Activated CD4-positive, alpha-beta T cell treated with anti-CD3 and anti-CD28 coated beads for 48 hours (primary cell): ENCODE data around the gene ADGRL3.
"Not testable (repeated sequence)": the region's sequence is repeated elsewhere in the genome, so short reads cannot be mapped to it uniquely, and the experiment has no call there.

Source experiments
- DNase-seq: peaks from one replicate; pipeline ENCODE4 v3.0.0-alpha.2; 2020

ADGRL3 gene

GRCh38 chr4:61571761-61572559 is 371.8 kb downstream of the ADGRL3 start:
- DNase-seq = no peak

DNA sequence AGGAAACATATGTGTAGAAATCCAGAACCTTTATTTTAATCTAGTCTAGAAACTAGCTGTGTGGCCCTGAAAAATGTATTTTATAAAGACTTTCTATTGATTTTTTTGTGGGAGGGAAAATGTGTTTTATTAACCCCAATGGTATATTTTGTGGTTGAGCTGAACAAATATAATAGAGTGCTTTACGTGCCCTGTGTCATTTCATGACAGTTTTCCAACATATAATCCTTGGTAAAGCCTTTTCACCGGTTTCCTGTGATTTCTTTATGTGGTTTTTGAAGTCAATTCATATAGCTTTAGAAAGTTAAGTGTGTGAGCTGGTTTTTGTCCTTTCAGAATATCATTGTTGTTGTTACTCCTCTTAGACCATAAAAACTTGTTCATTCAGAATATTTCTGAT is 375.7 kb downstream of the ADGRL3 start:
- DNase-seq = no peak

DNA sequence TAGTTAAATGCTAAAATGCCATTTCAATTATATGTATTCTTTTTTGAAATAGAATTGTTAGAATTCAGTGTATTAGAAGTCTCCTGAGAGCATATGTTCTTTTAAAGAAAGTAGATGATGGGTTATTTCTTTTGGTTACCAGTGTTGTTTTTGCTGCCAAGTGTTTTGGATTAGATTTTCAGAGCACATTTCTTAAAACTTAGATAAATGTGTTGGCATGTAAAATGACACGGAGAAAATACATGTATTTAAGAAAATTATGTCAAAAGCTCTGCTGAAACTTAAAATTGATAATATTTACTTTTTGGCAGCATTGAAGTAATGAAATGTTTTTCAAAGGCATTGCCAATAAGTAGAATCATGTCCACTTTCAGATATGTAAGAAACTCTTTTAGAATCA is 379.7 kb downstream of the ADGRL3 start:
- DNase-seq = no peak

DNA sequence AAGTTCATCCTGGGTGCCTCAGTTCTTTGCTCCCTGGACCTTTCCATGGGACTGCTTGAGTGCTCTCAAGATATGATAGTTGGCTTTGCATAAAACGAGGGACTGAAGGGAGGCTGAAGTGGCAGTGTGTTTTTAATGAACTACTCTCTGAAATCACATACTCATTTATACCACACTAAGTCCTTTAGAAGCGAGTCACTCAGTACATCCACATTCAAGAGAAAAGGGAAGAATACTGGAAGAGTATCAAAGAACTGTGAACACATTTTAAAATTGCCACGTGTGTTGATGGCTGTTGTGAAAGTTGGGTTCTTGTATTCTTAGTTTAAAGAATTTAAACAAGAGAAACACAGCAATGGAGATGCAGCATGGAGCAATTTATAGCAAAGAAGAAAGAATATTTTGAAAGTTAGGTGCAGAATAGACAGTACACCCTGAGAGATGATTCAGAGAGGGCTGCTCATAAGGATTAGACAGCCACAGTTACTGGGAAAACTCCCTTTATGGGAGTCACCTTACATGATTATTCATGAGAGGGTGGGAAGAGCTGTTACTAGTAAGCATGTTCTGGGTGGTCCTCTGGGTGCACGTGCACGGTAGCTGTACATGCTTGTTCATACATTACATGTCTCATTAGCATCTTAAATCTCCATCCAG is 380.7 kb downstream of the ADGRL3 start:
- DNase-seq = no peak

- DNase-seq = no peak
Observed at GRCh38 chr4:61583696-61584095, 383.6 kb downstream of the ADGRL3 start.

DNA sequence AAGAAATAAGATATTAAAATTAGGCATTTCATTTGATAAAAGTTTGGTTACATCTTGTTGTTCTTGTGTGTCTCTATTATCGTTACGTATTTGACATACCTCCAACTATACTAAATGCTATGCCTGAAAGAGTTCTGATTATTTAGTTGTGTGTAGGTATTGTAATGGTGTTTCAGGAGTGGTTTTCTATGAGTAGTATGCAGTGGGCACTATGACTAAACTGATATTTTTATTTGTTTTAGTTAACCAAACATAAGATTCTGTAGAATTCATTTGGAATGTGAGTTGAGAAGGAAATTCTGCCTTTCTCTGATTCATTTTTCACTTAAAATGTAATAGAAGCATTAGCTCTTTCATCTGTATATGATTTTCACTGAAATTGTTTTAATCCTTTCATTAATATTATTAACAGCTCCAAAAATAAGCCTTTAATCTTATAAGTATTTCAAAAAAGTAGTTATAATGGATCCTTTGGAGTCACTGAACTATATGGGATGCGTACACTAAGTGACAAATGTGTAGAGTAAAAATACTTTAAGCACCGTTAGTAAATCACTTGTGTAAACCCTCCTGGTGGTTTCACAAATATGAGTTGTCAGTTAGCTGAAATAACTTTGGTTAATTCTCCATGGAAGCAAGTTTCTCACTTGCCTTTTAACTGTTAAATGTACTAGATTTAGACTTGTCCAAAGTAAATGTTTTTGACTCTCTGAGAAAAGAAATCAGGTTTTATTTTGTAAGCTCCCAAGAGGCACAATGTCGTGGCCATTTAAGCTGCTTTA is 388.7 kb downstream of the ADGRL3 start:
- DNase-seq = no peak

GRCh38 chr4:61590881-61591280 is 390.8 kb downstream of the ADGRL3 start:
- DNase-seq = no peak

DNA sequence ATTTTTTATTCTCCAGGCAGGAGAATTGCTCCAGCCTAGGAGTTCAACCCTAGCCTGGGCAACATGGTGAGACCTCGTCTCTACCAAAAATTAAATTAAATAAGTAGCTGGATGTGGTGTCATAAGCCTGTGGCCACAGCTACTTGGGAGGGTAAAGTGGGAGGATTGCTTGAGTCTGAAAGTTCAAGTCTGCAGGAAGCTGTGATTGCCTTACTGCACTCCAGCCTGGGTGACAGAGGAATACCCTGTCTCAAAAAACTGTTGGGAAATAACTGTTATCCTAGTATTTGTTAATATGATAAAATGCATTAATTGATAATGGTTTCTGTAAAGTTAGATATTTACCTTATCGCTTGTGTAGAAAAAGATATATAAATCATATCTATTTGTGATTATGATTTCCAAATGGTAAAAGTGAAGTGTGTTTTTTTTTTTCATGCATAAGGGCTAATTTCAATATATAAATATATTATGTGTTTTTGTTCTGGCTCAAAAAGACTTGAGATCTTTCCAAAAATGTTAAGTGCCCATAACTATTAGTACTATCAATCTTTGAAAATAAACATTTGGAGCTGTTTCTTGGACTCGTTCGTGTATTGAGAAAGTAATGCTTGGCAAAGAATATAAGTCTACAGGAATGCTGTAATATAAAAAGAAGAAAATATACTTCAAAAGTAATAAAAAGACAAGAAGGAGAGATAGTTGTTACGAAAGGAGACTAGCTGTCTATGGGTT is 396.6 kb downstream of the ADGRL3 start:
- DNase-seq = no peak

GRCh38 chr4:61603086-61603485 is 403.0 kb downstream of the ADGRL3 start:
- no peak for DNase-seq

DNA sequence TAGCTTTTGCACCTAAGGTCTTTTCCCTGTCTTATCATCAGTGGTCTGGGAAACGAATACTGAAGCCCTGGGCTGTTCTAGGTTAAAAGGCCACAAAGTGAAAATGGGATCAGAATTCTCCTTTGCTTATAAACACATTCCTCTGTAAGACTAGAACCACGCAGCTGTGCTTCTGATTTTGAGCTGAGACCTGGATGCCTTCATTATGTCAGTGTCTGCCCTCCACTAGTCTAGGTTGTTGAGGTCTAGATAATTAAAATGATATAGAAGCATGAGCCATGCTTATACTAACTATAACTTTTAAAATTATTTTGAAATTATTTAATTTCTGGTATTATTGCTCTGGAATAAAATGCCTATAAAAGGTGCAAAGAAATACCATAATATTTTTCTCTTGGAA is 403.9 kb downstream of the ADGRL3 start:
- DNase-seq = no peak

DNA sequence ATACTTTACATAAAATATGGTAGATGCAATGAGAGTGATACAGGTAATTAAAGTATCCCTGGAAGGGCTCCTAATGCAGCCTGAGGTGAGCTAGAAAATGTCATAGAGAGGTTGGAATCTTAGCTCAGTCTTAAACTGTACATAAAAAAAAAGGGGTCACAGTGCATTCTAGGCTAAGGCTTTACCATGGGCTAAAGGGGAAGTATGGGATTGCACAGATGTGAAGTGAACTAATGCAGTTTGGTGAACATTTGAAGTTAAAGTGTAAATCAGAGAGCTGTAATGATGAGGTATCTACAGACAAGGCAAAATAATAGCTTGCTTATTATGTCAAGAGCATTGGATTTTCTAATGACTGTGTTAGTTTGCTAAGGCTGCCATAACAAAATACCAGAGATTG is 405.9 kb downstream of the ADGRL3 start:
- no peak for DNase-seq

GRCh38 chr4:61614231-61614630 is 414.1 kb downstream of the ADGRL3 start:
- no peak for DNase-seq

DNA sequence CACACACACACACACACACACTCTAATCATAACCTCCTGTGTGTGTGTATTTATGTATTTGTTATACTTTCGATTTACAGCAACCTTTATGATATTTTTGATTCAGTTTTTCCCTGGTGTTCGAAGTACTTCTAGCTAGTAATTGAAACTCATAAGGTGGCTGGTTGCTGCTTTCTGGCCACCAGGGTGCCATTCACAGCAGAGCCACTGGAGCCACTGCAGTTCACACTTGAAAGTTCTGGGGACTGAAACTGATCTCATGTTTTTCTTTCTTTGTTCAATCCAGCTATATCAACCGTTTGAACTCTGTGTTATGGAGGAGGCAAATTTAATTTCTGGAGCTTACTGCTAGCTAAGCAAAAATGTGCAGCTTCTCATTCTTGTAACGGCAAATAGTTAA is 419.4 kb downstream of the ADGRL3 start:
- no peak for DNase-seq

DNA sequence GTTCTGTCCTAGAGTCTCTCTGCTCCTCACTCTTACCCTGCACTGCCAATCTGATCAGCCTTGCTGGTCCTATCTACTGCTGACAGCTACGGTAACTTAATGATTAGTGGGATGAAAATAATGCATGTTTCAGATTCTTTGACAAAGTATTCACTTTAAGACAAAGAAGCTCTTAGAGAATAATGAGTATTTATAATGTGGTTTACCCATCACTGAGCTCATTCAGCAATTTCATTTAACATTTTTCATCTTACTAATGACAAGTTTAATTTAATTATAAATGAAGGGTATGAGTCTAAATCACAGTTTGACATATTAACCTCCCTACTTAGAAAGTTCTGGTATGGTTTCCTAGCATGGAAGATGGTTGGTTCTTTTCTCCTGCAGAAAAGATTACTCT is 428.2 kb downstream of the ADGRL3 start:
- DNase-seq = no peak

GRCh38 chr4:61628727-61629126 is 428.6 kb downstream of the ADGRL3 start:
- DNase-seq = no peak

GRCh38 chr4:61630548-61630947 is 430.4 kb downstream of the ADGRL3 start:
- no peak for DNase-seq

DNA sequence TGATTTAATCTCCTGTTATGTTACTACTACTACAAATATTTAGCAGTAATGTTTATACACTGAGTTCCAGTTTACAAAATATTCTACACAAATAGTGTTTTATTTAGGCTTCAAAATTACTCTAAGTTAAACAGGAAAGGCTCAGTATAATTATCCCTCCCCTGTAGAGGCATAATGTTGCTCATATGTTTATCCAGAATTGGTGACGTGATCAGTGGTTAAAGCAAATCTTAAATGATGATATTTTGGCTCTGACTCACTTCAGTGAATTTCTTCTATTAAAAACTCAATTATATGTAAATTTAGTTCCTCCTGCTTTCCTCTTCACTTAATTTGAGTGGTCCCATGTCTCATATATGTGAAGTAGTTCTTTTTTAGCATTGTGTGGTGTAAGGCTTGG is 438.5 kb downstream of the ADGRL3 start:
- DNase-seq = no peak

DNA sequence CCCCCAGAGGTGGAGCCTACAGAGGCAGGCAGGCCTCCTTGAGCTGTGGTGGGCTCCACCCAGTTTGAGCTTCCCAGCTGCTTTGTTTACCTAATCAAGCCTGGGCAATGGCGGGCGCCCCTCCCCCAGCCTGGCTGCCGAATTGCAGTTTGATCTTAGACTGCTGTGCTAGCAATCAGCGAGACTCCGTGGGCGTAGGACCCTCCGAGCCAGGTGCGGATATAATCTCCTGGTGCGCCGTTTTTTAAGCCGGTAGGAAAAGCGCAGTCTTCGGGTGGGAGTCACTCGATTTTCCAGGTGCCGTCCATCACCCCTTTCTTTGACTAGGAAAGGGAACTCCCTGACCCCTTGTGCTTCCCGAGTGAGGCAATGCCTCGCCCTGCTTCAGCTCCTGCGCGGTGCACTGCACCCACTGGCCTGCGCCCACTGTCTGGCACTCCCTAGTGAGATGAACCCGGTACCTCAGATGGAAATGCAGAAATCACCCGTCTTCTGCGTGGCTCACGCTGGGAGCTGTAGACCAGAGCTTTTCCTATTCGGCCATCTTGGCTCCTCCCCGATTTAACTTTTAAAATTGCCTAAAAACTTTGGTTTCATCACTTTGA is 446.7 kb downstream of the ADGRL3 start:
- DNase-seq = not testable (repeated sequence)

- no peak for DNase-seq
Observed at GRCh38 chr4:61648264-61648663, 448.1 kb downstream of the ADGRL3 start.

GRCh38 chr4:61657016-61657415 is 456.9 kb downstream of the ADGRL3 start:
- no peak for DNase-seq

GRCh38 chr4:61661960-61662359 is 461.8 kb downstream of the ADGRL3 start:
- DNase-seq = no peak

- DNase-seq = no peak
Observed at GRCh38 chr4:61662362-61662761, 462.2 kb downstream of the ADGRL3 start.

DNA sequence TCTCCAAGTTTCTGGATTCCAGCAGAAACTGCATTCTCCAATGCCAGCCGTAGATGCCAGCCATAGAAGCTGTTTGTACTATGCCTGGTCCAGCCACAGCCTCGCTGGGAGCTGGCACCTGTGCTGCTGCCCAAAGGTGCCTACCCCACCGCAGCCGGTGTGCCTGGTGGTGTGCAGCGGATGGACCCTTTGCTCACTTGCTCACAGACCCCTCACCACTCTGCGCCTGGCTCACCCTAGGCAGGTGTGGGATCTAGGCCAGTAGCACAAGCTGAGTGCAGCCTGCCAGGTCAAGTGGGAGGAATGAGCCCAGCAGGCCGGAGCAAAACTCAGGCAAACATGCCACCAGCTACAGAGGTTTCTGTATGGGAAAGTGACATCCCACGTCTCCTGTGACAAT is 463.2 kb downstream of the ADGRL3 start:
- no peak for DNase-seq
